HG03039 (cell line): ENCODE data around the gene PTTG1IP.

Experiments used
- ATAC-seq: cut with Tn5 transposase; IDR thresholded peaks from one replicate; pipeline ENCODE4 v1.9.1; 2021; ENCODE audit warnings: mild to moderate bottlenecking, moderate library complexity; ENCODE audit not compliant: unreplicated experiment

Gene PTTG1IP

GRCh38 chr21:44831227-44831860 is 42.1 kb downstream of the PTTG1IP start:
- ATAC-seq: no peak

GRCh38 chr21:44829507-44830092 is 43.9 kb downstream of the PTTG1IP start:
- ATAC-seq: no peak

GRCh38 chr21:44828362-44829056 is 45.0 kb downstream of the PTTG1IP start:
- no peak for ATAC-seq

- no peak for ATAC-seq
Measured at GRCh38 chr21:44823179-44823660, 50.3 kb downstream of the PTTG1IP start.

GRCh38 chr21:44822484-44823178 is 50.9 kb downstream of the PTTG1IP start:
- ATAC-seq: no peak

- no peak for ATAC-seq
Measured at GRCh38 chr21:44820851-44821250, 52.6 kb downstream of the PTTG1IP start.

GRCh38 chr21:44819283-44820243 is 53.9 kb downstream of the PTTG1IP start:
- ATAC-seq: no peak

GRCh38 chr21:44818640-44819011 is 54.9 kb downstream of the PTTG1IP start:
- no peak for ATAC-seq

- ATAC-seq: peak; percentile 54
Measured at GRCh38 chr21:44817914-44818639, 55.4 kb downstream of the PTTG1IP start, which contains the start of gene SUMO3. Gene SUMO3 (minus strand): TSS chr21:44818062. CDS start chr21:44817968, 94 bp downstream.

- peak; percentile 62 for ATAC-seq
Measured at GRCh38 chr21:44817506-44817880, 56.0 kb downstream of the PTTG1IP start.

- no peak for ATAC-seq
Measured at GRCh38 chr21:44816761-44817505, 56.6 kb downstream of the PTTG1IP start.

GRCh38 chr21:44815852-44816628 is 57.5 kb downstream of the PTTG1IP start:
- ATAC-seq: no peak

- no peak for ATAC-seq
Measured at GRCh38 chr21:44815225-44815624, 58.3 kb downstream of the PTTG1IP start.

GRCh38 chr21:44814498-44815023 is 58.9 kb downstream of the PTTG1IP start:
- no peak for ATAC-seq

- ATAC-seq: no peak
Measured at GRCh38 chr21:44813727-44814126, 59.8 kb downstream of the PTTG1IP start.

GRCh38 chr21:44813149-44813548 is 60.3 kb downstream of the PTTG1IP start:
- no peak for ATAC-seq

- no peak for ATAC-seq
Measured at GRCh38 chr21:44812640-44813039, 60.9 kb downstream of the PTTG1IP start.

- no peak for ATAC-seq
Measured at GRCh38 chr21:44810779-44811178, 62.7 kb downstream of the PTTG1IP start.
